K562 (cell line): ENCODE measurements around the gene COL5A3. TPM values are rescaled to one million over a fixed set of nuclear protein-coding genes. Genes with fewer than 3 reads are reported as not detected.
A peak's percentile ranks its signal among the peaks of the same experiment; 100 is the strongest.

Experiments
- CBFA2T2 ChIP-seq: fragments of 450-650 bp; conservative IDR thresholded peaks from 2 replicates; pipeline ENCODE4 v1.6.1; 2017; ENCODE audit warnings: mild to moderate bottlenecking
- EHMT2 ChIP-seq: fragments of 450-650 bp; IDR thresholded peaks from 2 replicates; pipeline ENCODE4 v1.6.1; 2018; ENCODE audit warnings: antibody characterized with exemption
- HDGF ChIP-seq: fragments of 450-650 bp; IDR thresholded peaks from 2 replicates; pipeline ENCODE4 v1.6.1; 2016
- JUN ChIP-seq, 2 experiments: sonication (generic) in 1 of 2; formaldehyde crosslinking in 1 of 2; IDR thresholded peaks; 2 replicates each; pipeline versions ENCODE4 v1.6.1 to v1.8.0; 2012 to 2022; ENCODE audit warnings: borderline replicate concordance in 2 of 2, mild to moderate bottlenecking in 2 of 2, improper control_type of control experiment in 1 of 2, low read depth in 1 of 2, low read length in 1 of 2, missing genetic modification reagents in 1 of 2
- JUND ChIP-seq, 2 experiments: IDR thresholded peaks; 2 replicates in 1 of 2; 3 replicates in 1 of 2; pipeline ENCODE4 v1.6.1; 2011; ENCODE audit warnings: borderline replicate concordance in 2 of 2, low read depth in 2 of 2, low read length in 2 of 2, improper control_type of control experiment in 1 of 2, missing biosample characterization in 1 of 2, missing genetic modification characterization in 1 of 2, missing genetic modification reagents in 1 of 2
- KLF1 ChIP-seq: fragments of 450-650 bp; IDR thresholded peaks from 2 replicates; pipeline ENCODE4 v1.6.1; 2016; ENCODE audit warnings: missing genetic modification characterization, missing compliant biosample characterization
- LEF1 ChIP-seq: fragments of 450-650 bp; IDR thresholded peaks from 2 replicates; pipeline ENCODE4 v1.6.1; 2016; ENCODE audit warnings: mild to moderate bottlenecking
- MAFG ChIP-seq: fragments of 450-650 bp; conservative IDR thresholded peaks from 2 replicates; pipeline ENCODE4 v1.6.1; 2016; ENCODE audit warnings: missing genetic modification characterization, missing compliant biosample characterization
- OTX1 ChIP-seq: fragments of 450-650 bp; formaldehyde crosslinking; IDR thresholded peaks from 2 replicates; pipeline ENCODE4 v1.4.0; 2022; ENCODE audit warnings: mild to moderate bottlenecking
- SPI1 ChIP-seq: IDR thresholded peaks from 2 replicates; pipeline ENCODE4 v1.6.1; 2011; ENCODE audit warnings: low read depth, low read length, control low read depth, borderline replicate concordance
- THRB ChIP-seq: fragments of 450-650 bp; formaldehyde crosslinking; conservative IDR thresholded peaks from 2 replicates; pipeline ENCODE4 v1.4.0; 2022; ENCODE audit warnings: mild to moderate bottlenecking, missing genetic modification characterization
- ZBTB1 ChIP-seq: sonication (generic); formaldehyde crosslinking; IDR thresholded peaks from 2 replicates; pipeline ENCODE4 v1.8.1; 2023; ENCODE audit warnings: missing genetic modification reagents, low read depth, mild to moderate bottlenecking, borderline replicate concordance
- ZNF197 ChIP-seq: fragments of 200-800 bp; sonication (Bioruptor generic); IDR thresholded peaks from 2 replicates; pipeline ENCODE4 v1.6.1; 2016; ENCODE audit warnings: low read depth, missing genetic modification characterization, missing compliant biosample characterization
- ZNF507 ChIP-seq: conservative IDR thresholded peaks from 2 replicates; pipeline ENCODE4 v1.6.1; 2017; ENCODE audit warnings: missing genetic modification characterization, missing compliant biosample characterization
- ZNF699 ChIP-seq: fragments of 250-450 bp; sonication (Bioruptor Pico); IDR thresholded peaks from 2 replicates; pipeline ENCODE4 v1.8.0; 2021; ENCODE audit warnings: mild to moderate bottlenecking, moderate library complexity; ENCODE audit not compliant: insufficient replicate concordance
- polyA plus RNA-seq, 8 experiments: library from polyadenylated mRNA; depleted of rRNA in 4 of 8; stranded (reverse) in 5 of 8; unstranded in 3 of 8; fragments of >200 nt; fragmentation: Nextera tagmentation in 2 of 8; fragmentation: Illumina TruSeq in 1 of 8; extraction: Ambion mirVana in 2 of 8; extraction: Trizol in 1 of 8; gene quantifications; 2 replicates each; pipeline versions ENCODE4 v1.2.1 to v1.2.3, GENCODE V29; 2011 to 2014; ENCODE audit warnings: inconsistent platforms in 1 of 8, missing spikeins in 1 of 8
- total RNA-seq, 7 experiments: library from RNA; depleted of rRNA in 6 of 7; stranded (reverse); fragments of >200 nt in 6 of 7; fragmentation: Illumina TruSeq in 2 of 7; extraction: Trizol in 2 of 7; gene quantifications; 2 replicates each; pipeline versions ENCODE4 v1.2.1 to v1.2.3, GENCODE V29; 2011 to 2021; ENCODE audit warnings: low replicate concordance in 1 of 7
- TF ChIP-seq, protein P1 (sequence below): sonication (generic); formaldehyde crosslinking; IDR thresholded peaks from 2 replicates; pipeline ENCODE4 v1.8.0; 2023; ENCODE audit warnings: mild to moderate bottlenecking, missing genetic modification reagents
- TF ChIP-seq, protein P2 (sequence below), 2 experiments: fragments of 450-650 bp in 1 of 2; IDR thresholded peaks; 2 replicates each; pipeline ENCODE4 v1.6.1; 2011 to 2017; ENCODE audit warnings: low read depth in 2 of 2, antibody characterized with exemption in 1 of 2, borderline replicate concordance in 1 of 2, low read length in 1 of 2, mild to moderate bottlenecking in 1 of 2, mixed read lengths in 1 of 2; ENCODE audit not compliant: control insufficient read depth in 1 of 2
- TF ChIP-seq, protein P3 (sequence below): sonication (generic); formaldehyde crosslinking; IDR thresholded peaks from 2 replicates; pipeline ENCODE4 v1.8.0; 2022; ENCODE audit warnings: mild to moderate bottlenecking, missing genetic modification reagents, borderline replicate concordance

The COL5A3 gene
- total and polyA plus RNA-seq, 9 of the 15 experiments (the other 6 are each of a cell fraction or from before 2014, with no cell fraction given) = 0.01 to 0.02 TPM; not detected in 7

GRCh38 chr19:9945319-9945966, 64.9 kb downstream of the COL5A3 start (continued):
- TF ChIP-seq JUN (IDR thresholded peaks at IDR 0.05; ENCODE audit: borderline replicate concordance, low read depth, low read length) = 0 out of 2 replicates have a peak, but pooled peaks have one; percentile 18
- no peak for TF ChIP-seq JUN (CRISPR knock-in tag; IDR thresholded peaks at IDR 0.05; ENCODE audit: borderline replicate concordance)
- peak; percentile 29; the same call in 1 of the 2 replicates for TF ChIP-seq LEF1
- TF ChIP-seq CBFA2T2 = no peak
- no peak for TF ChIP-seq ZNF699 (CRISPR knock-in tag)
- TF ChIP-seq HDGF = 0 out of 2 replicates have a peak, but pooled peaks have one; percentile 18
- TF ChIP-seq SPI1 = no peak
- TF ChIP-seq ZNF197 (CRISPR knock-in tag) = no peak
- TF ChIP-seq MAFG (tag) = peak; percentile 38; the same call in 1 of the 2 replicates
- no peak for TF ChIP-seq KLF1 (tag)
- TF ChIP-seq, protein P1, sequence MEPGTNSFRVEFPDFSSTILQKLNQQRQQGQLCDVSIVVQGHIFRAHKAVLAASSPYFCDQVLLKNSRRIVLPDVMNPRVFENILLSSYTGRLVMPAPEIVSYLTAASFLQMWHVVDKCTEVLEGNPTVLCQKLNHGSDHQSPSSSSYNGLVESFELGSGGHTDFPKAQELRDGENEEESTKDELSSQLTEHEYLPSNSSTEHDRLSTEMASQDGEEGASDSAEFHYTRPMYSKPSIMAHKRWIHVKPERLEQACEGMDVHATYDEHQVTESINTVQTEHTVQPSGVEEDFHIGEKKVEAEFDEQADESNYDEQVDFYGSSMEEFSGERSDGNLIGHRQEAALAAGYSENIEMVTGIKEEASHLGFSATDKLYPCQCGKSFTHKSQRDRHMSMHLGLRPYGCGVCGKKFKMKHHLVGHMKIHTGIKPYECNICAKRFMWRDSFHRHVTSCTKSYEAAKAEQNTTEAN (CRISPR knock-in tag) = no peak
- TF ChIP-seq, protein P2, sequence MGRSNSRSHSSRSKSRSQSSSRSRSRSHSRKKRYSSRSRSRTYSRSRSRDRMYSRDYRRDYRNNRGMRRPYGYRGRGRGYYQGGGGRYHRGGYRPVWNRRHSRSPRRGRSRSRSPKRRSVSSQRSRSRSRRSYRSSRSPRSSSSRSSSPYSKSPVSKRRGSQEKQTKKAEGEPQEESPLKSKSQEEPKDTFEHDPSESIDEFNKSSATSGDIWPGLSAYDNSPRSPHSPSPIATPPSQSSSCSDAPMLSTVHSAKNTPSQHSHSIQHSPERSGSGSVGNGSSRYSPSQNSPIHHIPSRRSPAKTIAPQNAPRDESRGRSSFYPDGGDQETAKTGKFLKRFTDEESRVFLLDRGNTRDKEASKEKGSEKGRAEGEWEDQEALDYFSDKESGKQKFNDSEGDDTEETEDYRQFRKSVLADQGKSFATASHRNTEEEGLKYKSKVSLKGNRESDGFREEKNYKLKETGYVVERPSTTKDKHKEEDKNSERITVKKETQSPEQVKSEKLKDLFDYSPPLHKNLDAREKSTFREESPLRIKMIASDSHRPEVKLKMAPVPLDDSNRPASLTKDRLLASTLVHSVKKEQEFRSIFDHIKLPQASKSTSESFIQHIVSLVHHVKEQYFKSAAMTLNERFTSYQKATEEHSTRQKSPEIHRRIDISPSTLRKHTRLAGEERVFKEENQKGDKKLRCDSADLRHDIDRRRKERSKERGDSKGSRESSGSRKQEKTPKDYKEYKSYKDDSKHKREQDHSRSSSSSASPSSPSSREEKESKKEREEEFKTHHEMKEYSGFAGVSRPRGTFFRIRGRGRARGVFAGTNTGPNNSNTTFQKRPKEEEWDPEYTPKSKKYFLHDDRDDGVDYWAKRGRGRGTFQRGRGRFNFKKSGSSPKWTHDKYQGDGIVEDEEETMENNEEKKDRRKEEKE (IDR thresholded peaks at IDR 0.05; ENCODE audit: borderline replicate concordance in 1 of 2, control insufficient read depth in 1 of 2, low read depth in 2 of 2, low read length in 1 of 2) = no peak
- TF ChIP-seq ZNF507 (tag) = no peak
- peak; percentile 72; the same call in 1 of the 2 replicates for TF ChIP-seq JUND (IDR thresholded peaks at IDR 0.05; ENCODE audit: borderline replicate concordance, low read depth, low read length)
- peak; percentile 63; the same call in 2 of the 3 replicates for TF ChIP-seq JUND (tag; IDR thresholded peaks at IDR 0.05; ENCODE audit: borderline replicate concordance, low read depth, low read length)
- no peak for TF ChIP-seq EHMT2
- TF ChIP-seq ZBTB1 (CRISPR knock-in tag) = no peak
- no peak for TF ChIP-seq THRB
- TF ChIP-seq OTX1 (CRISPR knock-in tag) = no peak
- TF ChIP-seq, protein P3, sequence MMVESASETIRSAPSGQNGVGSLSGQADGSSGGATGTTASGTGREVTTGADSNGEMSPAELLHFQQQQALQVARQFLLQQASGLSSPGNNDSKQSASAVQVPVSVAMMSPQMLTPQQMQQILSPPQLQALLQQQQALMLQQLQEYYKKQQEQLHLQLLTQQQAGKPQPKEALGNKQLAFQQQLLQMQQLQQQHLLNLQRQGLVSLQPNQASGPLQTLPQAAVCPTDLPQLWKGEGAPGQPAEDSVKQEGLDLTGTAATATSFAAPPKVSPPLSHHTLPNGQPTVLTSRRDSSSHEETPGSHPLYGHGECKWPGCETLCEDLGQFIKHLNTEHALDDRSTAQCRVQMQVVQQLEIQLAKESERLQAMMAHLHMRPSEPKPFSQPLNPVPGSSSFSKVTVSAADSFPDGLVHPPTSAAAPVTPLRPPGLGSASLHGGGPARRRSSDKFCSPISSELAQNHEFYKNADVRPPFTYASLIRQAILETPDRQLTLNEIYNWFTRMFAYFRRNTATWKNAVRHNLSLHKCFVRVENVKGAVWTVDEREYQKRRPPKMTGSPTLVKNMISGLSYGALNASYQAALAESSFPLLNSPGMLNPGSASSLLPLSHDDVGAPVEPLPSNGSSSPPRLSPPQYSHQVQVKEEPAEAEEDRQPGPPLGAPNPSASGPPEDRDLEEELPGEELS (CRISPR knock-in tag) = no peak
